HG03342 (cell line): ENCODE measurements around the gene FAM227B.
"Not testable (repeated sequence)": the region's sequence is repeated elsewhere in the genome, so short reads cannot be mapped to it uniquely, and the experiment has no call there.

Experiments
- ATAC-seq: cut with Tn5 transposase; IDR thresholded peaks from one replicate; pipeline ENCODE4 v1.9.1; 2021; ENCODE audit warnings: mild to moderate bottlenecking, moderate library complexity; ENCODE audit not compliant: unreplicated experiment

Gene FAM227B

GRCh38 chr15:49620658-49621368, at the start of gene FAM227B, which contains the start of gene DTWD1:
Gene FAM227B, minus strand, starts transcription at chr15:49620818. Its CDS starts 5,647 bp downstream, at chr15:49615171.
Gene DTWD1, plus strand, starts transcription at chr15:49621048. Its CDS starts 4,120 bp downstream, at chr15:49625168.
- peak; percentile 98 for ATAC-seq

- no peak for ATAC-seq
Observed at GRCh38 chr15:49669288-49669687, 48.7 kb upstream of the FAM227B start.

GRCh38 chr15:49666486-49666885, 45.9 kb upstream of the FAM227B start:
- not testable (repeated sequence) for ATAC-seq

- no peak for ATAC-seq
Observed at GRCh38 chr15:49664716-49665115, 44.1 kb upstream of the FAM227B start.

- ATAC-seq, result no peak
Observed at GRCh38 chr15:49656734-49657133, 36.1 kb upstream of the FAM227B start.

GRCh38 chr15:49652922-49653321, 32.3 kb upstream of the FAM227B start:
- ATAC-seq, result no peak

GRCh38 chr15:49650676-49651075, 30.1 kb upstream of the FAM227B start:
- ATAC-seq, result no peak

GRCh38 chr15:49649987-49650386, 29.4 kb upstream of the FAM227B start:
- ATAC-seq, result no peak

GRCh38 chr15:49646891-49647290, 26.3 kb upstream of the FAM227B start:
- ATAC-seq, result no peak

- ATAC-seq, result no peak
Observed at GRCh38 chr15:49645941-49646340, 25.3 kb upstream of the FAM227B start.

- no peak for ATAC-seq
Observed at GRCh38 chr15:49645277-49645676, 24.7 kb upstream of the FAM227B start.

- no peak for ATAC-seq
Observed at GRCh38 chr15:49644364-49644794, 23.8 kb upstream of the FAM227B start.

- ATAC-seq, result no peak
Observed at GRCh38 chr15:49637857-49638256, 17.2 kb upstream of the FAM227B start.

GRCh38 chr15:49628379-49628778, 7.8 kb upstream of the FAM227B start:
- ATAC-seq, result no peak

GRCh38 chr15:49627407-49627877, 6.8 kb upstream of the FAM227B start:
- ATAC-seq, result no peak

- ATAC-seq, result no peak
Observed at GRCh38 chr15:49625460-49626036, 4.9 kb upstream of the FAM227B start.

GRCh38 chr15:49624056-49624455, 3.4 kb upstream of the FAM227B start:
- no peak for ATAC-seq

GRCh38 chr15:49622561-49622960, 1.9 kb upstream of the FAM227B start:
- no peak for ATAC-seq

- ATAC-seq, result no peak
Observed at GRCh38 chr15:49621887-49622286, 1.3 kb upstream of the FAM227B start.

- no peak for ATAC-seq
Observed at GRCh38 chr15:49621401-49621811, 788 bp upstream of the FAM227B start.

- peak; percentile 0 for ATAC-seq
Observed at GRCh38 chr15:49620199-49620598, 419 bp downstream of the FAM227B start.

GRCh38 chr15:49619226-49619625, 1.4 kb downstream of the FAM227B start:
- ATAC-seq, result no peak
